LNCaP clone FGC (cell line): ENCODE data around the gene AKR1B1.

Experiments used
- DNase-seq: peaks from one replicate; pipeline ENCODE4 v3.0.0-alpha.2; 2011; ENCODE audit warnings: low read depth
- H3K4me3 ChIP-seq: 2 replicates; pipeline ENCODE4 v1.5.1; 2011; ENCODE audit warnings: mild to moderate bottlenecking, low read depth, low read length, control low read depth
- CTCF ChIP-seq: IDR thresholded peaks from 2 replicates; pipeline ENCODE4 v1.5.1; 2012; ENCODE audit warnings: mild to moderate bottlenecking; ENCODE audit not compliant: control insufficient read depth, insufficient read depth; ENCODE audit errors: extremely low read depth

Gene AKR1B1

GRCh38 chr7:134434701-134435100 lies 24.2 kb downstream of the AKR1B1 start:
- DNase-seq, result no peak
- TF ChIP-seq CTCF, result no peak
- H3K4me3 ChIP-seq, result no peak overlapping the region

GRCh38 chr7:134433430-134433829 lies 25.5 kb downstream of the AKR1B1 start:
- H3K4me3 ChIP-seq, result no peak overlapping the region
- no peak for TF ChIP-seq CTCF
- no peak for DNase-seq

- peak; percentile 76 for DNase-seq
- TF ChIP-seq CTCF, result peak; percentile 91
Measured at GRCh38 chr7:134432296-134433152, 26.4 kb downstream of the AKR1B1 start.

GRCh38 chr7:134431815-134432214 lies 27.1 kb downstream of the AKR1B1 start:
- H3K4me3 ChIP-seq, result peak overlapping the region; percentile 43
- DNase-seq, result no peak
- no peak for TF ChIP-seq CTCF

More at GRCh38 chr7:134432296-134433152, 26.4 kb downstream of the AKR1B1 start:
- peak overlapping the region; percentile 43 for H3K4me3 ChIP-seq

- no peak for DNase-seq
- H3K4me3 ChIP-seq, result no peak overlapping the region
- TF ChIP-seq CTCF, result no peak
Measured at GRCh38 chr7:134429481-134429880, 29.4 kb downstream of the AKR1B1 start.

GRCh38 chr7:134428942-134429341 lies 30.0 kb downstream of the AKR1B1 start:
- no peak overlapping the region for H3K4me3 ChIP-seq
- no peak for TF ChIP-seq CTCF
- DNase-seq, result no peak

GRCh38 chr7:134427896-134428295 lies 31.0 kb downstream of the AKR1B1 start:
- no peak for DNase-seq
- no peak overlapping the region for H3K4me3 ChIP-seq
- TF ChIP-seq CTCF, result no peak
